Osteoblast (primary cell): ENCODE measurements around the gene RAX. TPM values are rescaled to one million over a fixed set of nuclear protein-coding genes. Genes with fewer than 3 reads are reported as not detected.

Experiments used
- DNase-seq: peaks from one replicate; pipeline ENCODE4 v3.0.0; 2011; ENCODE audit warnings: low spot score, mixed read lengths; ENCODE audit not compliant: insufficient read length; ENCODE audit errors: missing footprints
- H2AFZ ChIP-seq: 2 replicates; pipeline ENCODE4 v1.6.0; 2011; ENCODE audit warnings: mild to moderate bottlenecking, low read length
- H3K27ac ChIP-seq: 2 replicates; pipeline ENCODE4 v1.5.1; 2011; ENCODE audit warnings: mild to moderate bottlenecking, low read depth, low read length, moderate library complexity
- H3K27me3 ChIP-seq: 2 replicates; pipeline ENCODE4 v1.6.0; 2012; ENCODE audit warnings: mild to moderate bottlenecking, control low read depth, inconsistent platforms, low read length, moderate library complexity; ENCODE audit not compliant: insufficient read depth
- H3K36me3 ChIP-seq: 2 replicates; pipeline ENCODE4 v1.5.1; 2011; ENCODE audit warnings: mild to moderate bottlenecking, low read length, control low read depth, moderate library complexity; ENCODE audit not compliant: insufficient read depth
- H3K4me1 ChIP-seq: 2 replicates; pipeline ENCODE4 v1.5.1; 2011; ENCODE audit warnings: mild to moderate bottlenecking, low read length, control low read depth, moderate library complexity; ENCODE audit not compliant: insufficient read depth
- H3K4me2 ChIP-seq: 2 replicates; pipeline ENCODE4 v1.6.0; 2011; ENCODE audit warnings: mild to moderate bottlenecking, low read length; ENCODE audit not compliant: insufficient read depth
- H3K4me3 ChIP-seq: fragments of 200-600 bp; sonication (generic); 3 replicates; pipeline ENCODE4 v1.5.1; 2012; ENCODE audit warnings: mild to moderate bottlenecking, low read length, inconsistent platforms; ENCODE audit not compliant: insufficient read depth
- H3K79me2 ChIP-seq: 2 replicates; pipeline ENCODE4 v1.6.0; 2012; ENCODE audit warnings: mild to moderate bottlenecking, low read length, control low read depth, inconsistent platforms; ENCODE audit not compliant: insufficient read depth
- H3K9me3 ChIP-seq: 2 replicates; pipeline ENCODE4 v1.5.1; 2011; ENCODE audit warnings: low read depth, low read length, control low read depth
- H4K20me1 ChIP-seq: 2 replicates; pipeline ENCODE4 v1.6.0; 2012; ENCODE audit warnings: mild to moderate bottlenecking, low read length, control low read depth; ENCODE audit not compliant: insufficient read depth
- total RNA-seq: library from RNA; depleted of rRNA; stranded (reverse); fragments of >200 nt; gene quantifications from 2 replicates; pipeline ENCODE4 v1.2.3, GENCODE V29; 2012
- TF ChIP-seq, protein P1 (sequence below): IDR thresholded peaks from 2 replicates; pipeline ENCODE4 v1.5.1; 2011; ENCODE audit warnings: mild to moderate bottlenecking, low read depth, low read length, moderate library complexity; ENCODE audit errors: extremely low read depth

RAX gene
- total RNA-seq, 1 donor = not detected

DNA sequence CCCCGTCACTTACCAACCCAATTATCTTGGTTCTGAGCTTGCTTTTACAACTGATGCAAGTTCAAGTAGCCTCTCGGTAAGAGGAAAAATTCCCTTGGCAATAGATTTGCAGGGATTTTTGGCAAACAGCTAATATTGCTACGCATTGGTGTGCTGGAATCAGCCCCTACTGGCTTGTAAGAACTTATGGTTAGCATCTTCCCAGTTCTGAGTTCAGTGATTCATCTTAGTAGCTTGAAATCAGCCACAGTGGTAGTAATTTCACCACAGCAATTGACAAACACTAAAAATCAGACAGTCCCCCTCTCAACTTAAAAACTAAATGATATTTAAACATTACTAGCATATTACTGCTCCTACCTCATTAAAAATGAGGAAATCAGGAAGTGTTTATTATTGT, 5.9 kb upstream of the RAX start:
- no peak overlapping the region for H3K4me2 ChIP-seq
- no peaks in the 10 kb centered on the region for H3K4me1 ChIP-seq
- TF ChIP-seq, protein P1, sequence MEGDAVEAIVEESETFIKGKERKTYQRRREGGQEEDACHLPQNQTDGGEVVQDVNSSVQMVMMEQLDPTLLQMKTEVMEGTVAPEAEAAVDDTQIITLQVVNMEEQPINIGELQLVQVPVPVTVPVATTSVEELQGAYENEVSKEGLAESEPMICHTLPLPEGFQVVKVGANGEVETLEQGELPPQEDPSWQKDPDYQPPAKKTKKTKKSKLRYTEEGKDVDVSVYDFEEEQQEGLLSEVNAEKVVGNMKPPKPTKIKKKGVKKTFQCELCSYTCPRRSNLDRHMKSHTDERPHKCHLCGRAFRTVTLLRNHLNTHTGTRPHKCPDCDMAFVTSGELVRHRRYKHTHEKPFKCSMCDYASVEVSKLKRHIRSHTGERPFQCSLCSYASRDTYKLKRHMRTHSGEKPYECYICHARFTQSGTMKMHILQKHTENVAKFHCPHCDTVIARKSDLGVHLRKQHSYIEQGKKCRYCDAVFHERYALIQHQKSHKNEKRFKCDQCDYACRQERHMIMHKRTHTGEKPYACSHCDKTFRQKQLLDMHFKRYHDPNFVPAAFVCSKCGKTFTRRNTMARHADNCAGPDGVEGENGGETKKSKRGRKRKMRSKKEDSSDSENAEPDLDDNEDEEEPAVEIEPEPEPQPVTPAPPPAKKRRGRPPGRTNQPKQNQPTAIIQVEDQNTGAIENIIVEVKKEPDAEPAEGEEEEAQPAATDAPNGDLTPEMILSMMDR = no peak
- no peak overlapping the region for H3K27ac ChIP-seq
- no peak overlapping the region for H3K4me3 ChIP-seq
- no peaks in the 10 kb centered on the region for H3K36me3 ChIP-seq
- no peaks in the 10 kb centered on the region for H3K79me2 ChIP-seq
- no peak overlapping the region for H2AFZ ChIP-seq
- H3K27me3 ChIP-seq = peaks cover 96% of the 10 kb centered on the region
- H4K20me1 ChIP-seq = no peaks in the 10 kb centered on the region
- no peaks in the 10 kb centered on the region for H3K9me3 ChIP-seq
- DNase-seq = no peak

DNA sequence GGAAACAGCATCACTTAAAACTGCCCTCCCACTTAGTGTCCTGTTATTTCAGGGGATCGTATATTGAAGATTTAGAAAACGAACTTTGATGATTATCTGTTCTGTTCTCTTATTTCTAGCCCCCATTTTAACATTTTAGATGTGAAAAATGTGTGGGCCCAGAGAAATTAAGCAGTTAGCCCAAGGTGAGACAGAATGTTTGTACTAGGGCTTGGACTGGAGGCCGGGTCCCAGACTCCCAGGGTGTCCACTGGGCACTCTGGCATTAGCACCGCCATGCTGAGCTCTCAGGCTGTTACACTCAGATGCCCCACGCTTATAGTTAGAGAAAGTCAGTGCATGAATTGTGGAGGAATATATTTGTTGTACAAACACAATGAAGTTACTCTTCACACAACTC, 5.5 kb upstream of the RAX start:
- Histone ChIP-seq H3K27me3 (peaks cover 97% of the 10 kb centered on the region), H3K36me3 (no peaks in the 10 kb centered on the region), H3K4me1 (no peaks in the 10 kb centered on the region), H3K27ac (no peak overlapping the region), H4K20me1 (no peaks in the 10 kb centered on the region), H3K4me2 (no peak overlapping the region), H2AFZ (no peak overlapping the region), H3K4me3 (no peak overlapping the region), H3K79me2 (no peaks in the 10 kb centered on the region), H3K9me3 (no peaks in the 10 kb centered on the region)
- TF ChIP-seq, protein P1 = no peak
- peak; percentile 13 for DNase-seq

DNA sequence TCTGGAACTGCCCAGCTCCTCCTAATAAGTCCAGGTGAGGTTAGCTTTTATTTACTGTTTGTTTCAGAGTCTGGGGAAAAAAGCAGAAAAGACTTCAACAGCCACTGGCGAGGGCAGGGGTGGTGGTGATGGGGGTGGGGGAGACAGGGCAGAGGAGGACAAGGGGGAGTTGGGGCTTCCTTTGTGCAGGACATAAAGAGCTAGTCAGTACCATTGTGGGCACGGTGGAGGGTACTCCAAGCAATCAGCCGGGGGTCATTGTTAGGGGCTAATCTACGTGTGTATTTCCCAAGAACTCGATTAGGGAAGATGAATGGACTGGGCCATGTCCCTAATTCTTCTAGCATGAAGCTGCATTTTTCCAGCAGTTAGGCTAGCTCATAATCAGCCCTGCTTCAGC, 2.8 kb upstream of the RAX start:
- no peaks in the 10 kb centered on the region for H3K36me3 ChIP-seq
- peaks cover 1% of the 10 kb centered on the region for H3K9me3 ChIP-seq
- peaks cover 99% of the 10 kb centered on the region for H3K27me3 ChIP-seq
- H3K4me1 ChIP-seq = no peaks in the 10 kb centered on the region
- TF ChIP-seq, protein P1 = no peak
- no peak overlapping the region for H3K4me3 ChIP-seq
- no peak overlapping the region for H2AFZ ChIP-seq
- no peaks in the 10 kb centered on the region for H3K79me2 ChIP-seq
- peak; percentile 53 for DNase-seq
- no peak overlapping the region for H3K27ac ChIP-seq
- no peaks in the 10 kb centered on the region for H4K20me1 ChIP-seq
- no peak overlapping the region for H3K4me2 ChIP-seq

DNA sequence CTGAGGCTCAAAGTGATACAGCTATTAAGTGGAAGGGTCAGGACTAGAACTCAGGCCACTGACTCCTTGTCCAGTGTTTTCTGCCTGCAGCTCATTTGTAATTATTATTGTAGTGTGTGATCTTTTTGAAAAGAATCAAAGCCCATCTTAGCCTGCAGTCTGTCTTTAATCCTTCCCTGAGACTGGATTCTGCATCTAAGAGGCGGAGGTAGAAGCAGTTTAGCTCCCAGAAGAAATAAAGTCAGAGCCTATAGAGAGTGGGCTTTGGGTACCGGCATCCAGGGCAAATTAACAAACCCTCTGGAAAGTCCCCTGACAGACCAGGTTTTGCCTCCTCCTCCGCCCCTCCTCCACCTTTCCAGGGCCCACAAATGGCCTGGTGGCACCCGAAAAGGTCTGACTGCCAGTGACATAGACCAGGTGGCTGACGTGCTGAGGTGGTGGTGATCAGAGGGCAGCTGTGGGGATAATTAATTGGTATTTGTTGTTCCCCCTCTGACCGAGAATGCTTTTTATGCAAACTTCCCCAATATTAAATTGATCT, 2.2 kb upstream of the RAX start:
- Histone ChIP-seq H3K4me3 (no peak overlapping the region), H3K4me2 (no peak overlapping the region), H3K27me3 (peaks cover 99% of the 10 kb centered on the region), H3K4me1 (no peaks in the 10 kb centered on the region), H4K20me1 (no peaks in the 10 kb centered on the region), H3K9me3 (peaks cover 4% of the 10 kb centered on the region), H2AFZ (no peak overlapping the region), H3K79me2 (no peaks in the 10 kb centered on the region), H3K27ac (no peak overlapping the region), H3K36me3 (no peaks in the 10 kb centered on the region)
- peak; percentile 52 for DNase-seq
- TF ChIP-seq, protein P1 = no peak
